BE2C (cell line): ENCODE measurements around the gene FCHSD1.
"Not testable (repeated sequence)": the region's sequence is repeated elsewhere in the genome, so short reads cannot be mapped to it uniquely, and the experiment has no call there.

ENCODE experiments used
- DNase-seq: peaks from one replicate; pipeline ENCODE4 v3.0.0-alpha.2; 2020
- H3K27me3 ChIP-seq: fragments of 250-450 bp; sonication (Bioruptor Pico); 2 replicates; pipeline ENCODE4 v1.5.1; 2020; ENCODE audit warnings: mild to moderate bottlenecking
- H3K36me3 ChIP-seq: fragments of 250-450 bp; sonication (Bioruptor Pico); 2 replicates; pipeline ENCODE4 v1.5.1; 2020; ENCODE audit warnings: mild to moderate bottlenecking
- H3K4me1 ChIP-seq: fragments of 250-450 bp; sonication (Bioruptor Pico); 2 replicates; pipeline ENCODE4 v1.5.1; 2020
- H3K4me3 ChIP-seq: 2 replicates; pipeline ENCODE4 v1.5.1; 2011; ENCODE audit warnings: low read depth, low read length
- H3K9me3 ChIP-seq: fragments of 250-450 bp; sonication (Bioruptor Pico); 2 replicates; pipeline ENCODE4 v1.5.1; 2020
- TF ChIP-seq, protein P1 (sequence below): IDR thresholded peaks from 2 replicates; pipeline ENCODE4 v1.5.1; 2012; ENCODE audit warnings: mild to moderate bottlenecking, low read depth, low read length

FCHSD1 gene

DNA sequence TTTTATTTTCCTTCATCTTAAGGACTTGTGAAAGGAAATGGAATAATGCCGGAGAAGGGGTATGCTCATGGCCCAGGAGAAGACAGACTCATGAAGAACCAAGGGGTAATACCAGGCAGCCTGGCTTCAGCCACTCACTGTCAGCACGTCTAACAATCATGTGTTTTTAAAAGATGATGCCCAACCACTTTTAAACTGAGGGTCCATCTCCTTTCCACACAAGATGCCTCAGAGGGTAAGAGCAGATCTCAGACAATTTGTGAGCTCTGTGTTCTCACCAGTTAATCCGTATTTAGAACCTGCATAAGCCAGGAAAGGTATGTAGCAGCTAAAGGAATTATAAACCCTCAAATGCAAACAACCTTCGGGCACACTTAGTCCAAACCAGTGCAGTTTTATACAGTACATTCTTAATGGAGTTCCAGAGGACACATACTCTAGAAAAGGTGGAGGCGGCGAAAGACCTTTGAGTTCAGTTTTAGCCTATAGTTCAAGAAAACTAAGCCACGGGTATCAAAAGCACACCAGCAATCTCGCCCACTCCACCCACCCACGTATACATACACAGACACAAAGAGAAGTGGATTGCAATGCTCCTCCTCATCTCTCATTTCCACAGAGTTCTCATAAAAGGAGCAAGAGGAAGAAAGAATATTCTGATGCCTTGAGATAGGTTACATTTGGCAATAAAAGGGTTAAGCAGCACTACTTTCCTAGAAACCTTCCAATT, 35.1 kb downstream of the FCHSD1 start:
- TF ChIP-seq, protein P1, sequence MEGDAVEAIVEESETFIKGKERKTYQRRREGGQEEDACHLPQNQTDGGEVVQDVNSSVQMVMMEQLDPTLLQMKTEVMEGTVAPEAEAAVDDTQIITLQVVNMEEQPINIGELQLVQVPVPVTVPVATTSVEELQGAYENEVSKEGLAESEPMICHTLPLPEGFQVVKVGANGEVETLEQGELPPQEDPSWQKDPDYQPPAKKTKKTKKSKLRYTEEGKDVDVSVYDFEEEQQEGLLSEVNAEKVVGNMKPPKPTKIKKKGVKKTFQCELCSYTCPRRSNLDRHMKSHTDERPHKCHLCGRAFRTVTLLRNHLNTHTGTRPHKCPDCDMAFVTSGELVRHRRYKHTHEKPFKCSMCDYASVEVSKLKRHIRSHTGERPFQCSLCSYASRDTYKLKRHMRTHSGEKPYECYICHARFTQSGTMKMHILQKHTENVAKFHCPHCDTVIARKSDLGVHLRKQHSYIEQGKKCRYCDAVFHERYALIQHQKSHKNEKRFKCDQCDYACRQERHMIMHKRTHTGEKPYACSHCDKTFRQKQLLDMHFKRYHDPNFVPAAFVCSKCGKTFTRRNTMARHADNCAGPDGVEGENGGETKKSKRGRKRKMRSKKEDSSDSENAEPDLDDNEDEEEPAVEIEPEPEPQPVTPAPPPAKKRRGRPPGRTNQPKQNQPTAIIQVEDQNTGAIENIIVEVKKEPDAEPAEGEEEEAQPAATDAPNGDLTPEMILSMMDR, result no peak
- H3K27me3 ChIP-seq, result no peaks in the 10 kb centered on the region
- H3K4me1 ChIP-seq, result peaks cover 14% of the 10 kb centered on the region
- H3K36me3 ChIP-seq, result peaks cover 11% of the 10 kb centered on the region
- DNase-seq, result no peak
- no peaks in the 10 kb centered on the region for H3K9me3 ChIP-seq
- no peak overlapping the region for H3K4me3 ChIP-seq

DNA sequence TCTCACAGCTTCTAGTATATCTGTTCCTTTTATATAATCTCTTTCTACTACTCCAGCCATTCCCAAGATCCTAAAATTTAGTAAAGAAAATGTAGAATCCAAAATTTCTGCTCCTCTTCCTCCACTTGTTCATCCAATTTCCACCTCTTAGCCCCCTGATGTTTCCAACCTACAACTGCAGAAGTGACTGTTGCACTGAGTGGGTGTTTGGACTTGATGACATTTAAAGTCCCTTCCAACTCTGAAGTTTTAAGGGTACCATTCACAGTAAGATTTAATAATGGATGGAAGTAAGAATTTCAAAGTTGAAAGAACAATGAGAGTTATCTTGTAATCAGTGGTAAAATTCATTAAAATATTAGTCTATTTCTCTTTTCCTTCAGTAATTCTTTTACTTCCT, 37.9 kb downstream of the FCHSD1 start:
- TF ChIP-seq, protein P1, result no peak
- Histone ChIP-seq H3K4me1 (peaks cover 14% of the 10 kb centered on the region), H3K4me3 (no peak overlapping the region), H3K36me3 (peaks cover 10% of the 10 kb centered on the region), H3K9me3 (no peaks in the 10 kb centered on the region), H3K27me3 (no peaks in the 10 kb centered on the region)
- DNase-seq, result no peak

DNA sequence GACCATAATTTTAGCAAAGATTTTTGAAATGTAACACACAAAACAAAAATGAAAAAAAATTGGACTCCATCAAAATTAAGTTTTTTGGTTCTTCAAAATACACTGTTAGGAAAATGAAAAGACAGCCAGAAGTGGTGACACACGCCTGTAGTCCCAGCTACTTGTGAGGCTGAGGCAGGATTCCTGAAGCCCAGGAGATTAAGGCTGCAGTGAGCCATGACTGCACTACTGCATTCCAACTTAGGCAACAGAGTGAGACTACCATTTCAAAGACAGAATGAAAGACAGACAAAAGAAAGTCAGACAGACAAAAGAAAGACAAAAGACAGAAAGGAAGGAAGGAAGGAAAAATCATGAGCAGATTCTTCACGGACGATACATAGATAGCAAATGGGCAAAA, 39.9 kb downstream of the FCHSD1 start:
- no peak overlapping the region for H3K4me3 ChIP-seq
- H3K9me3 ChIP-seq, result no peaks in the 10 kb centered on the region
- peaks cover 3% of the 10 kb centered on the region for H3K4me1 ChIP-seq
- no peaks in the 10 kb centered on the region for H3K27me3 ChIP-seq
- TF ChIP-seq, protein P1, result no peak
- H3K36me3 ChIP-seq, result peaks cover 8% of the 10 kb centered on the region
- DNase-seq, result no peak

DNA sequence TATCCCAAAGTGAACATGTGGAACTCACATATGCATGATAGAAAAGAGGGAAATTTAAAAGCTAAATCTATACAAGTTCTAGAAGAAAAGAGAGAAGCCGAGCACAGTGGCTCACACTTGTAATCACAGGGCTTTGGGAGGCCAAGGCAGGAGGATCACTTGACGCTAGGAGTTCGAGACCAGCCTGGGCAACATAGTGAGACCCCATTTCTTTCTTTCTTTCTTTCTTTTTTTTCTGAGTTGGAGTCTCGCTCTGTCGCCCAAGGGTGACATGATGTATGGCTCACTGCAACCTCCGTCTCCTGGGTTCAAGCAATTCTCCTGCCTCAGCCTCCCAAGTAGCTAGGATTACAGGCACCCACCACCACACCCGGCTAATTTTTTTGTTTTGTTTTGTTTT, 41.3 kb downstream of the FCHSD1 start:
- not testable (repeated sequence) for H3K36me3 ChIP-seq, H3K4me3 ChIP-seq, H3K27me3 ChIP-seq, H3K4me1 ChIP-seq, H3K9me3 ChIP-seq, DNase-seq

DNA sequence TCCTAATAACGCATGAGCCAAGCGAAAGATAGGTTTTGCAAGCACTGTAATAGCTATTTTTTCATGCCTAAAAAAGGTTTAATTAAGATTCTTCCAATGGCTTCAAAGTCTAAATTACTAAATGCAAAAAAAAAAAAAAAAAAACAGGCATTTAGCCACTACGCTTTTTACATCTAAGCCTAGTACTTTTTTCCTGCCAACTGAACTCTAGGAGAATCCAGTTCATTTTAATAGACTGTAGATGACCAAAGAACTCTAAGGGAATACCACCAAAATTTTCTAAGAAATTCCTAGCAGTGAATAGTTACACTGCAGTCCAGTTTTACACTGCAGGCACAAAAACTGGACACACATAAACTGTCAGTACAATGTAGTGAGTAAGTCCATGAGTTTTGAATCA, 42.2 kb downstream of the FCHSD1 start:
- Histone ChIP-seq H3K27me3 (no peaks in the 10 kb centered on the region), H3K4me3 (no peak overlapping the region), H3K9me3 (no peaks in the 10 kb centered on the region), H3K36me3 (peaks cover 8% of the 10 kb centered on the region), H3K4me1 (peaks cover 3% of the 10 kb centered on the region)
- DNase-seq, result no peak
- TF ChIP-seq, protein P1, result no peak

DNA sequence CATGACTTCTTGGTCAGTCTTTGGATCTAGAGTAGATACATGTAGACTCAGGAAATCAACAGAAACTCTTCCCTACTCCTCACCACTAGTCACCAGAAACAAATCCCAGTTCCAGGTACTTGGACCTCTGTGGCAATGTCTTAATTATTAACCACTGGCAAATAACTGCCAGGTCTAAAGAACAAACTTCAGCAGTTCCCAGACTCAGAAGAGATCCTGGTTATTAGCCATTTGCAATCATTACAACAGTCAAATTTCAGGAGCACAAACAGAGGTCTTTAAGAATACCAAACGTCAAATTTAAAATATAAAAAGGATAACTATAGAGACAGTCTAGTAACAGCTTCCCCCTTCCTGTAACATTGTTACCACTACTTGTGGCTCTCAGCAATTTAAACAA, 42.7 kb downstream of the FCHSD1 start:
- H3K27me3 ChIP-seq, result no peaks in the 10 kb centered on the region
- TF ChIP-seq, protein P1, result no peak
- H3K4me3 ChIP-seq, result no peak overlapping the region
- no peaks in the 10 kb centered on the region for H3K9me3 ChIP-seq
- no peak for DNase-seq
- H3K4me1 ChIP-seq, result peaks cover 3% of the 10 kb centered on the region; the same call in 1 of the 2 replicates
- peaks cover 8% of the 10 kb centered on the region for H3K36me3 ChIP-seq
